WTC11 (cell line): Measurements from ENCODE around the gene CNN2. TPM values are rescaled to one million over a fixed set of nuclear protein-coding genes. Genes with fewer than 3 reads are reported as not detected.

ENCODE experiments used
- ATAC-seq: fragments of 200-7000 bp; cut with Tn5 transposase; 2 replicates; pipeline ENCODE4 v1.10.0; 2021; ENCODE audit warnings: mild to moderate bottlenecking, moderate library complexity
- CTCF ChIA-PET: fragments of 300-600 bp; sonication (Branson Sonifier 250); formaldehyde crosslinking; loops from one replicate; lab custom pipeline; 2021; ENCODE audit warnings: antibody characterized with exemption; lab: Charles Lee
- POLR2A ChIA-PET: fragments of 350-600 bp; sonication (Branson Sonifier 250); formaldehyde crosslinking; loops from one replicate; lab custom pipeline; 2021; ENCODE audit warnings: antibody characterized with exemption; lab: Charles Lee
- DNase-seq: peaks from one replicate; pipeline ENCODE4 v3.0.0; 2021; ENCODE audit warnings: low spot score
- H3K27ac Mint-ChIP-seq: 2 replicates; pipeline ENCODE4 v1.8.0; 2021; ENCODE audit warnings: mixed read lengths
- H3K27me3 Mint-ChIP-seq: 2 replicates; pipeline ENCODE4 v1.8.0; 2021; ENCODE audit warnings: low read depth, mild to moderate bottlenecking, moderate library complexity, mixed read lengths
- H3K36me3 Mint-ChIP-seq: 2 replicates; pipeline ENCODE4 v1.8.0; 2021; ENCODE audit warnings: mixed read lengths
- H3K4me1 Mint-ChIP-seq: 2 replicates; pipeline ENCODE4 v1.8.0; 2022; ENCODE audit warnings: mixed read lengths
- H3K4me3 Mint-ChIP-seq: 2 replicates; pipeline ENCODE4 v1.8.0; 2021; ENCODE audit warnings: mild to moderate bottlenecking, moderate library complexity, mixed read lengths
- H3K9me3 Mint-ChIP-seq: 2 replicates; pipeline ENCODE4 v1.8.0; 2021; ENCODE audit warnings: mixed read lengths
- ATF6 ChIP-seq: sonication (generic); formaldehyde crosslinking; IDR thresholded peaks from 2 replicates; pipeline ENCODE4 v1.8.1; 2023; ENCODE audit warnings: mild to moderate bottlenecking, missing genetic modification reagents
- CREM ChIP-seq: sonication (generic); formaldehyde crosslinking; IDR thresholded peaks from 2 replicates; pipeline ENCODE4 v1.8.1; 2022; ENCODE audit warnings: mild to moderate bottlenecking, missing genetic modification reagents, moderate library complexity
- ELF4 ChIP-seq: sonication (generic); formaldehyde crosslinking; IDR thresholded peaks from 2 replicates; pipeline ENCODE4 v1.8.1; 2022; ENCODE audit warnings: low read depth, mild to moderate bottlenecking, moderate library complexity, missing genetic modification reagents
- FOXK1 ChIP-seq: sonication (generic); formaldehyde crosslinking; IDR thresholded peaks from 2 replicates; pipeline ENCODE4 v1.8.0; 2022; ENCODE audit warnings: mild to moderate bottlenecking, moderate library complexity, missing genetic modification reagents
- FOXP1 ChIP-seq: sonication (generic); formaldehyde crosslinking; IDR thresholded peaks from 2 replicates; pipeline ENCODE4 v1.8.0; 2022; ENCODE audit warnings: missing genetic modification reagents, mild to moderate bottlenecking, moderate library complexity, borderline replicate concordance
- GTF2I ChIP-seq: fragments of 250-450 bp; sonication (Bioruptor Pico); conservative IDR thresholded peaks from 2 replicates; pipeline ENCODE4 v1.4.0; 2021; ENCODE audit warnings: mild to moderate bottlenecking
- KAT7 ChIP-seq: sonication (generic); formaldehyde crosslinking; IDR thresholded peaks from 2 replicates; pipeline ENCODE4 v1.8.1; 2023; ENCODE audit warnings: missing genetic modification reagents, mild to moderate bottlenecking, borderline replicate concordance
- PREB ChIP-seq: sonication (generic); formaldehyde crosslinking; IDR thresholded peaks from 2 replicates; pipeline ENCODE4 v1.8.1; 2022; ENCODE audit warnings: mild to moderate bottlenecking, missing genetic modification reagents, moderate library complexity, borderline replicate concordance
- RELA ChIP-seq: sonication (generic); formaldehyde crosslinking; IDR thresholded peaks from 2 replicates; pipeline ENCODE4 v1.8.1; 2022; ENCODE audit warnings: missing genetic modification reagents, mild to moderate bottlenecking, borderline replicate concordance
- SP1 ChIP-seq: sonication (generic); formaldehyde crosslinking; conservative IDR thresholded peaks from 2 replicates; pipeline ENCODE4 v1.8.1; 2022; ENCODE audit warnings: missing genetic modification reagents
- STAT6 ChIP-seq: sonication (generic); formaldehyde crosslinking; conservative IDR thresholded peaks from 2 replicates; pipeline ENCODE4 v1.8.1; 2023; ENCODE audit warnings: mild to moderate bottlenecking, low read depth, missing genetic modification reagents, moderate library complexity
- TEAD4 ChIP-seq: sonication (generic); formaldehyde crosslinking; IDR thresholded peaks from 2 replicates; pipeline ENCODE4 v1.8.0; 2022; ENCODE audit warnings: mild to moderate bottlenecking, missing genetic modification reagents
- TP53 ChIP-seq: sonication (generic); formaldehyde crosslinking; IDR thresholded peaks from 2 replicates; pipeline ENCODE4 v1.8.1; 2023; ENCODE audit warnings: mild to moderate bottlenecking, missing genetic modification reagents
- USF1 ChIP-seq: sonication (generic); formaldehyde crosslinking; IDR thresholded peaks from 2 replicates; pipeline ENCODE4 v1.8.0; 2022; ENCODE audit warnings: mild to moderate bottlenecking, missing genetic modification reagents
- ZBTB21 ChIP-seq: sonication (generic); formaldehyde crosslinking; IDR thresholded peaks from 2 replicates; pipeline ENCODE4 v1.8.1; 2023; ENCODE audit warnings: mild to moderate bottlenecking, missing genetic modification reagents, borderline replicate concordance
- ZNF138 ChIP-seq: sonication (generic); formaldehyde crosslinking; conservative IDR thresholded peaks from 2 replicates; pipeline ENCODE4 v1.8.1; 2022; ENCODE audit warnings: mild to moderate bottlenecking, moderate library complexity, missing genetic modification reagents
- ZNF425 ChIP-seq: fragments of 250-450 bp; sonication (Bioruptor Pico); conservative IDR thresholded peaks from 2 replicates; pipeline ENCODE4 v1.9.0; 2021; ENCODE audit warnings: mild to moderate bottlenecking
- ZNF532 ChIP-seq: fragments of 250-450 bp; sonication (Bioruptor Pico); IDR thresholded peaks from 2 replicates; pipeline ENCODE4 v1.9.0; 2021; ENCODE audit warnings: mild to moderate bottlenecking, borderline replicate concordance
- total RNA-seq: library from RNA; stranded (reverse); gene quantifications from 3 replicates; pipeline ENCODE4 v1.2.3, GENCODE V29; 2021

Gene CNN2
- total RNA-seq, 1 experiment from 2014 or later: 390 TPM

- Mint-ChIP-seq H3K4me3 (no peak overlapping the region), H3K27me3 (peaks cover 4% of the 10 kb centered on the region; the same call in 1 of the 2 replicates), H3K4me1 (no peaks in the 10 kb centered on the region), H3K27ac (no peak overlapping the region), H3K36me3 (0 out of 2 replicates have a peak, but pooled peaks cover 7% of the 10 kb centered on the region), H3K9me3 (no peaks in the 10 kb centered on the region)
- ATAC-seq: no peak
- ChIA-PET CTCF (no interaction called here), POLR2A (no interaction called here)
- TF ChIP-seq CREM (no peak), SP1 (no peak), ATF6 (no peak), TP53 (no peak), RELA (CRISPR knock-in tag) (0 out of 2 replicates have a peak, but pooled peaks have one; percentile 29)
- no peak for DNase-seq
Observed at GRCh38 chr19:1007399-1008251, 18.8 kb upstream of the CNN2 start.

GRCh38 chr19:1008268-1009040 lies 18.0 kb upstream of the CNN2 start:
- no peak for ATAC-seq
- DNase-seq: no peak
- Mint-ChIP-seq H3K4me3 (no peak overlapping the region), H3K27me3 (peaks cover 3% of the 10 kb centered on the region; the same call in 1 of the 2 replicates), H3K4me1 (no peaks in the 10 kb centered on the region), H3K9me3 (no peaks in the 10 kb centered on the region), H3K36me3 (0 out of 2 replicates have a peak, but pooled peaks cover 7% of the 10 kb centered on the region), H3K27ac (no peak overlapping the region)
- POLR2A ChIA-PET: interaction anchor here (0.5 kb wide), 1 partner anchor 71 kb away, joined by 6 read pairs; no protein-coding TSS in a partner anchor
- CTCF ChIA-PET: no interaction called here
- TF ChIP-seq FOXP1 (no peak), STAT6 (CRISPR knock-in tag) (no peak), PREB (CRISPR knock-in tag) (no peak), GTF2I (no peak), KAT7 (CRISPR knock-in tag) (no peak), ZNF425 (no peak), ZBTB21 (CRISPR knock-in tag) (no peak), TEAD4 (CRISPR knock-in tag) (no peak), USF1 (CRISPR knock-in tag) (no peak), FOXK1 (no peak), ZNF532 (CRISPR knock-in tag) (no peak), ZNF138 (CRISPR knock-in tag) (no peak), ELF4 (CRISPR knock-in tag) (no peak)
